ENCODE results near the gene EYA2.

DNA sequence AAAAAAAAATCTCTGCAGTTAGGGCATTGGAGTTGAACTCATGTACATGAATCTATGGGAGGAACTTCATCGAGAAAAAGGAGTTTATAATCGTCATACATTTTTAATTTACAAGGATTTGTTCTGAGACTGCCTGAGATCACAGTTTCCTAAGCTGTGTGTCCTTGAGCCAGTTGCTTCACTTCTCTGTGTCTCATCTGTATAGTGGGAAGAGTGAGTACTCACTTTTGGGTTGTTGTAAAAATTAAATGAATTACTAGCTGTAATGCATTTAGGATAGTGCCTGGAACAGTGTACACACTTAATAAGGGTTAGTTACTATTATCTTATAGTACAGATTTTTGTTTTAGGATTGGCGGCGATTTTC lies 42.5 kb downstream of the EYA2 start:
- TF ChIP-seq CTCF (conservative IDR thresholded peaks at IDR 0.05; ENCODE audit: low read depth, low read length): no peak
- TF ChIP-seq MAZ (IDR thresholded peaks at IDR 0.05; ENCODE audit: borderline replicate concordance, low read depth, low read length): no peak
- no peak for TF ChIP-seq POLR2A (IDR thresholded peaks at IDR 0.05; ENCODE audit: low read depth, low read length)
- TF ChIP-seq CEBPB (IDR thresholded peaks at IDR 0.05; ENCODE audit: low read depth, low read length): no peak
- no peak for TF ChIP-seq RAD21 (IDR thresholded peaks at IDR 0.05; ENCODE audit: low read length)
- no peak for TF ChIP-seq MAFK (IDR thresholded peaks at IDR 0.05; ENCODE audit: low read depth, low read length)
- TF ChIP-seq SMC3 (IDR thresholded peaks at IDR 0.05; ENCODE audit: low read depth, low read length): no peak
- no peak for TF ChIP-seq USF2 (IDR thresholded peaks at IDR 0.05; ENCODE audit: low read depth, low read length)
- no peak for TF ChIP-seq RCOR1 (IDR thresholded peaks at IDR 0.05; ENCODE audit: insufficient replicate concordance, low read length)
- no peak for TF ChIP-seq MXI1 (IDR thresholded peaks at IDR 0.05; ENCODE audit: borderline replicate concordance, low read depth, low read length)

Measured in IMR-90 (cell line).